Hepatocyte (in vitro differentiated cells): ENCODE measurements around the gene GTF3C2.

Experiments
- EZH2 ChIP-seq: fragments of 200-600 bp; sonication (generic); IDR thresholded peaks from 2 replicates; pipeline ENCODE4 v1.6.1; 2016; ENCODE audit warnings: antibody characterized with exemption, mild to moderate bottlenecking, borderline replicate concordance
- TF ChIP-seq, protein P1 (sequence below): fragments of 200-600 bp; sonication (generic); IDR thresholded peaks from 2 replicates; pipeline ENCODE4 v1.5.1; 2016; ENCODE audit warnings: antibody characterized with exemption, mild to moderate bottlenecking; ENCODE audit not compliant: poor library complexity

DNA sequence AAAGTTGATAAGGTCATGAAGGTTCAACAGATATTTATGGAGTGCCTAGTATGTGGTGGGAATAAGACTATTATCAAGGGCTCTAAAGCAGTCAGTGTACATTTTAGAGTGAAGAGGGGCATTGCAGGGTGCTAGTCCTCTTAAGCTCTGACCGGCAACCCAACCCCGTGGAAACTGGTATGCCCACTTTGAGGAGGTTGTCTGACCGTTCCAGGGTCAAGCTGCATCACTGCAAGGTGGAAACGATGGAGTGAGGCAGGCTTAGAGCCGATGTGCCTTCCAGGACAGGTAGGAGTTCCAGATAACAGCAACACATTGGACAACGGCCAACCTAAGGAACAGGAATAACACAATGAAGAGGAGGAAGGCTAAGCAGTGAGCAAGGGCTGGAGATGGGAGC lies 46.9 kb downstream of the GTF3C2 start:
- TF ChIP-seq, protein P1, sequence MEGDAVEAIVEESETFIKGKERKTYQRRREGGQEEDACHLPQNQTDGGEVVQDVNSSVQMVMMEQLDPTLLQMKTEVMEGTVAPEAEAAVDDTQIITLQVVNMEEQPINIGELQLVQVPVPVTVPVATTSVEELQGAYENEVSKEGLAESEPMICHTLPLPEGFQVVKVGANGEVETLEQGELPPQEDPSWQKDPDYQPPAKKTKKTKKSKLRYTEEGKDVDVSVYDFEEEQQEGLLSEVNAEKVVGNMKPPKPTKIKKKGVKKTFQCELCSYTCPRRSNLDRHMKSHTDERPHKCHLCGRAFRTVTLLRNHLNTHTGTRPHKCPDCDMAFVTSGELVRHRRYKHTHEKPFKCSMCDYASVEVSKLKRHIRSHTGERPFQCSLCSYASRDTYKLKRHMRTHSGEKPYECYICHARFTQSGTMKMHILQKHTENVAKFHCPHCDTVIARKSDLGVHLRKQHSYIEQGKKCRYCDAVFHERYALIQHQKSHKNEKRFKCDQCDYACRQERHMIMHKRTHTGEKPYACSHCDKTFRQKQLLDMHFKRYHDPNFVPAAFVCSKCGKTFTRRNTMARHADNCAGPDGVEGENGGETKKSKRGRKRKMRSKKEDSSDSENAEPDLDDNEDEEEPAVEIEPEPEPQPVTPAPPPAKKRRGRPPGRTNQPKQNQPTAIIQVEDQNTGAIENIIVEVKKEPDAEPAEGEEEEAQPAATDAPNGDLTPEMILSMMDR = no peak
- no peak for TF ChIP-seq EZH2
